GM12878 (cell line): Measurements from ENCODE around the gene CCNH. TPM values are rescaled to one million over a fixed set of nuclear protein-coding genes. Genes with fewer than 3 reads are reported as not detected.

Experiments
- ATAC-seq: fragments of 200-7000 bp; cut with Tn5 transposase; 3 replicates; pipeline ENCODE4 v1.9.1; 2020; ENCODE audit warnings: mild to moderate bottlenecking, moderate library complexity
- BruUV-seq: library from RNA; stranded (reverse); fragments of 400-500 nt; replicated peaks from 2 replicates; lab custom pipeline; 2021; lab: Mats Ljungman, UMichigan
- CTCF ChIA-PET: fragments of 300-600 bp; sonication (Branson Sonifier 250); formaldehyde crosslinking; extraction: SDS; loops from one replicate; lab custom pipeline; 2021; ENCODE audit warnings: inconsistent platforms; lab: Yijun Ruan, JAX
- POLR2A ChIA-PET: fragments of 350-600 bp; formaldehyde crosslinking; extraction: SDS; loops from one replicate; lab custom pipeline; 2021; ENCODE audit warnings: inconsistent platforms; lab: Charles Lee
- RAD21 ChIA-PET: fragments of 300-600 bp; sonication (Branson Sonifier 250); formaldehyde crosslinking; loops from one replicate; lab custom pipeline; 2023; ENCODE audit warnings: antibody characterized with exemption; ENCODE audit not compliant: unreplicated experiment; lab: Charles Lee
- SMC1A ChIA-PET: fragments of 300-600 bp; sonication (Branson Sonifier 250); formaldehyde crosslinking; loops from one replicate; lab custom pipeline; 2023; ENCODE audit not compliant: unreplicated experiment, uncharacterized antibody; lab: Charles Lee
- DNase-seq: peaks from one replicate; pipeline ENCODE4 v3.0.0-alpha.2; 2011; ENCODE audit warnings: low read depth, low spot score
- FAIRE-seq: peaks from 3 replicates; lab custom pipeline; 2011; peaks lifted over from hg19 to GRCh38; lab: Jason Lieb, UNC
- H2AFZ ChIP-seq: 2 replicates; pipeline ENCODE4 v1.6.0; 2011; ENCODE audit warnings: low read depth, low read length, control low read depth; ENCODE audit not compliant: control insufficient read depth
- H3K27ac ChIP-seq: 2 replicates; pipeline ENCODE4 v1.5.1; 2011; ENCODE audit warnings: control low read depth; ENCODE audit not compliant: control insufficient read depth, insufficient read depth
- H3K27me3 ChIP-seq, 2 experiments: replicated peaks in 1 of 2; 2 replicates each; pipeline versions ENCODE4 v1.6.0 to v1.6.1; 2011; ENCODE audit warnings: low read length in 1 of 2; ENCODE audit not compliant: control insufficient read depth in 2 of 2, insufficient read depth in 2 of 2
- H3K36me3 ChIP-seq, 2 experiments: 2 replicates each; pipeline ENCODE4 v1.5.1; 2011; ENCODE audit warnings: low read length in 1 of 2; ENCODE audit not compliant: control insufficient read depth in 2 of 2, insufficient read depth in 2 of 2
- H3K4me1 ChIP-seq: 2 replicates; pipeline ENCODE4 v1.6.1; 2011; ENCODE audit warnings: mild to moderate bottlenecking, low read length, moderate library complexity, mixed read lengths; ENCODE audit not compliant: control insufficient read depth, insufficient read depth
- H3K4me2 ChIP-seq: 2 replicates; pipeline ENCODE4 v1.6.0; 2011; ENCODE audit warnings: control low read depth; ENCODE audit not compliant: control insufficient read depth, insufficient read depth
- H3K4me3 ChIP-seq: fragments of 200-600 bp; sonication (generic); 2 replicates; pipeline ENCODE4 v1.5.1; 2016
- H3K79me2 ChIP-seq: 2 replicates; pipeline ENCODE4 v1.6.0; 2011; ENCODE audit warnings: low read length; ENCODE audit not compliant: control insufficient read depth, insufficient read depth
- H3K9ac ChIP-seq: 2 replicates; pipeline ENCODE4 v1.8.0; 2011; ENCODE audit warnings: low read length, control low read depth, mixed read lengths; ENCODE audit not compliant: control insufficient read depth, insufficient read depth
- H3K9me3 ChIP-seq: replicated peaks from 3 replicates; pipeline ENCODE4 v1.5.1; 2011; ENCODE audit warnings: mild to moderate bottlenecking, low read length; ENCODE audit not compliant: control insufficient read depth, insufficient read depth
- H4K20me1 ChIP-seq: 2 replicates; pipeline ENCODE4 v1.6.0; 2011; ENCODE audit not compliant: control insufficient read depth, insufficient read depth
- GATAD2B ChIP-seq: fragments of 450-650 bp; conservative IDR thresholded peaks from 2 replicates; pipeline ENCODE4 v1.6.1; 2017; ENCODE audit warnings: low read depth, mild to moderate bottlenecking, moderate library complexity
- IKZF2 ChIP-seq, 2 experiments: fragments of 450-650 bp; IDR thresholded peaks; 2 replicates each; pipeline ENCODE4 v1.6.1; 2017; ENCODE audit warnings: mild to moderate bottlenecking in 2 of 2, moderate library complexity in 2 of 2
- MXI1 ChIP-seq: fragments of 150-350 bp; IDR thresholded peaks from 2 replicates; pipeline ENCODE4 v1.6.1; 2011; ENCODE audit warnings: low read depth, mild to moderate bottlenecking, inconsistent platforms, low read length, improper control_type of control experiment
- NFYA ChIP-seq: IDR thresholded peaks from 2 replicates; pipeline ENCODE4 v1.6.1; 2011; ENCODE audit warnings: low read depth, mild to moderate bottlenecking, low read length, improper control_type of control experiment, borderline replicate concordance
- RFX5 ChIP-seq: IDR thresholded peaks from 2 replicates; pipeline ENCODE4 v1.6.1; 2011; ENCODE audit warnings: low read depth, low read length, improper control_type of control experiment
- RUNX3 ChIP-seq: IDR thresholded peaks from 2 replicates; pipeline ENCODE4 v1.6.1; 2012; ENCODE audit warnings: low read length, inconsistent platforms
- SMARCA5 ChIP-seq: fragments of 450-650 bp; IDR thresholded peaks from 2 replicates; pipeline ENCODE4 v1.6.1; 2017; ENCODE audit warnings: mild to moderate bottlenecking
- SP1 ChIP-seq: IDR thresholded peaks from one replicate; pipeline ENCODE4 v1.6.1; 2011; ENCODE audit warnings: low read depth, low read length
- SUZ12 ChIP-seq: fragments of 200-600 bp; sonication (generic); IDR thresholded peaks from one replicate; pipeline ENCODE4 v1.6.1; 2018; ENCODE audit warnings: antibody characterized with exemption, mild to moderate bottlenecking; ENCODE audit not compliant: unreplicated experiment
- ZNF622 ChIP-seq: fragments of 450-650 bp; IDR thresholded peaks from 2 replicates; pipeline ENCODE4 v1.6.1; 2017; ENCODE audit warnings: mild to moderate bottlenecking, inconsistent platforms
- ZNF687 ChIP-seq: fragments of 450-650 bp; IDR thresholded peaks from 2 replicates; pipeline ENCODE4 v1.6.1; 2017; ENCODE audit warnings: mild to moderate bottlenecking, moderate library complexity
- WGBS: methylation state at CpG from one replicate; pipeline ENCODE4 v1.1.6; 2016; ENCODE audit warnings: low lambda C conversion rate; ENCODE audit not compliant: insufficient replicate concordance, insufficient coverage; ENCODE audit errors: missing lambda C conversion rate; 5-methylcytosine and 5-hydroxymethylcytosine counted together
- in situ Hi-C: fragments of 300-500 bp; cut with MboI; formaldehyde crosslinking; loops from 9 replicates; pipeline ENCODE4 v1.14.3; 2018; ENCODE audit warnings: mixed read lengths
- intact Hi-C: fragments of 100-400 bp; cut with micrococcal nuclease; formaldehyde crosslinking; loops from one replicate; pipeline ENCODE4 v1.14.2; 2022; ENCODE audit not compliant: unreplicated experiment
- polyA plus RNA-seq, 11 experiments: library from polyadenylated mRNA; depleted of rRNA in 4 of 11; unstranded in 6 of 11; stranded (reverse) in 5 of 11; fragments of >200 nt; fragmentation: Nextera tagmentation in 4 of 11; fragmentation: Illumina TruSeq in 1 of 11; extraction: Ambion mirVana in 4 of 11; extraction: Trizol in 1 of 11; gene quantifications; 1 replicate in 1 of 11; 2 replicates in 10 of 11; pipeline versions ENCODE4 v1.2.1 to v1.2.3, GENCODE V29; 2011 to 2016; ENCODE audit warnings: inconsistent platforms in 2 of 11, missing spikeins in 2 of 11, low read depth in 1 of 11
- total RNA-seq, 4 experiments: library from RNA; depleted of rRNA in 3 of 4; stranded (reverse); fragments of >200 nt in 3 of 4; fragmentation: Illumina TruSeq in 1 of 4; extraction: Trizol in 1 of 4; gene quantifications; 2 replicates each; pipeline versions ENCODE4 v1.2.1 to v1.2.3, GENCODE V29; 2013 to 2021

CCNH gene
- total and polyA plus RNA-seq, 10 of the 15 experiments (the other 5 are each of a cell fraction or from before 2014, with no cell fraction given) = 43.9 to 116 (median 81.4) TPM

- BruUV-seq = no TSS peak
- H3K4me3 ChIP-seq = no peak overlapping the region
- H3K9ac ChIP-seq = no peak overlapping the region
- intact Hi-C loops (no loop called here), in situ Hi-C loops (no loop called here)
- H3K79me2 ChIP-seq = no peaks in the 10 kb centered on the region
- H3K27ac ChIP-seq = no peak overlapping the region
- H3K9me3 ChIP-seq = no peaks in the 10 kb centered on the region
- TF ChIP-seq IKZF2 (IDR thresholded peaks at IDR 0.05) = no peak
- no peak for TF ChIP-seq RFX5
- no peak for TF ChIP-seq GATAD2B
- TF ChIP-seq RUNX3 = no peak
- TF ChIP-seq SUZ12 = no peak
- no peak for TF ChIP-seq NFYA
- no peak for TF ChIP-seq MXI1
- no peak for TF ChIP-seq SP1
- TF ChIP-seq ZNF622 = no peak
- ChIA-PET RAD21 (no interaction called here), SMC1A (interaction anchor here (0.6 kb wide), 1 partner anchor 38 kb away, joined by 3 read pairs; no protein-coding TSS in a partner anchor), CTCF (no interaction called here), POLR2A (no interaction called here)
- H4K20me1 ChIP-seq = no peaks in the 10 kb centered on the region
- FAIRE-seq (no peak), ATAC-seq (no peak), DNase-seq (no peak)
- no peak overlapping the region for H2AFZ ChIP-seq
- no peaks in the 10 kb centered on the region for H3K36me3 ChIP-seq
- no peaks in the 10 kb centered on the region for H3K4me1 ChIP-seq
- no peaks in the 10 kb centered on the region for H3K27me3 ChIP-seq
- no peak overlapping the region for H3K4me2 ChIP-seq
These were observed 18.2 kb upstream of the CCNH start for GRCh38 chr5:87430863-87431457.

- FAIRE-seq = no peak
- Histone ChIP-seq H3K4me1 (no peaks in the 10 kb centered on the region), H3K79me2 (no peaks in the 10 kb centered on the region), H3K9ac (no peak overlapping the region), H3K27ac (no peak overlapping the region), H4K20me1 (no peaks in the 10 kb centered on the region), H3K36me3 (no peaks in the 10 kb centered on the region), H3K4me2 (no peak overlapping the region), H3K9me3 (no peaks in the 10 kb centered on the region), H2AFZ (no peak overlapping the region), H3K4me3 (no peak overlapping the region), H3K27me3 (no peaks in the 10 kb centered on the region)
- WGBS = 0% methylated on average over 1 of the region's 1 CpG
- no TSS peak for BruUV-seq
- no peak for TF ChIP-seq ZNF687
- TF ChIP-seq SMARCA5 = no peak
- no peak for ATAC-seq
- intact Hi-C loops (no loop called here), in situ Hi-C loops (loop anchor here (25.0 kb wide), 1 partner anchor 811 kb away; the partner anchor contains the start of gene COX7C)
- DNase-seq = no peak
- SMC1A ChIA-PET = no interaction called here
- CTCF ChIA-PET = interaction anchor here (0.9 kb wide), 1 partner anchor 9 kb away, joined by 3 read pairs; no protein-coding TSS in a partner anchor
- RAD21 ChIA-PET = no interaction called here
- POLR2A ChIA-PET = no interaction called here
These were observed 11.0 kb upstream of the CCNH start for GRCh38 chr5:87423755-87424154.
